IPS-11a (cell line): ENCODE results near the gene FGFR3.
A peak's percentile ranks its signal among the peaks of the same experiment; 100 is the strongest.

Source experiments
- H3K4me3 ChIP-seq: one replicate; pipeline ENCODE4 v1.5.1; 2013; ENCODE audit warnings: low read depth, low read length, control low read depth

The FGFR3 gene

DNA sequence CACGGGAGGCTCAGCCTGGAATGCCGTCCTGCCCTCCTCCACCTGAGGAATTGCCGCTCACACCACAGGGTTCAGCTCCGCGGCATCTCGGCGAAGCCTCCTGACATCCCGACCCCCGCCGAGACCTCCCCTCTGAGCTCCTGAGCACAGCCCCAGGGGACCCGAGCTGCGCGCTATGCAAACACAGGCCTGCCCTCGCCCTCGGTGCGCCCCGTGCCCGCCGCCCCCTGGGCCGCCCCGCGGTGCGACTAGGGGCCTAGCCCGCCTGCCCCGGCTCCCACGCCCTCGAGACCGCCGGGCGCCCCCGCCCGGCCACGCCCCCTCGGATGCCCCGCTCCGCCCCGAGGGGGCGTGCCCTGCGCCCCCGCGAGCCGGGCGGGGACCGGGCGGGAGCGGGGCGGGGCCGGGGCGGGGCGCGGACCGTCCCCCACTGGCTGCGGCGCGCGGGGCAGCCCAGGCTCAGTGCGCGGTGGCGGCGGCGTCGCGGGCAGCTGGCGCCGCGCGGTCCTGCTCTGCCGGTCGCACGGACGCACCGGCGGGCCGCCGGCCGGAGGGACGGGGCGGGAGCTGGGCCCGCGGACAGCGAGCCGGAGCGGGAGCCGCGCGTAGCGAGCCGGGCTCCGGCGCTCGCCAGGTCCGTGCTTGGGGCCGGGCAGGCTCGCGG is at the start of gene FGFR3:
FGFR3 (plus strand) TSS at position 462 of the 664 bp plus-strand sequence. CDS start 642 bp downstream, outside the sequence.
- peak within 1 kb of the TSS; percentile 72 for H3K4me3 ChIP-seq

DNA sequence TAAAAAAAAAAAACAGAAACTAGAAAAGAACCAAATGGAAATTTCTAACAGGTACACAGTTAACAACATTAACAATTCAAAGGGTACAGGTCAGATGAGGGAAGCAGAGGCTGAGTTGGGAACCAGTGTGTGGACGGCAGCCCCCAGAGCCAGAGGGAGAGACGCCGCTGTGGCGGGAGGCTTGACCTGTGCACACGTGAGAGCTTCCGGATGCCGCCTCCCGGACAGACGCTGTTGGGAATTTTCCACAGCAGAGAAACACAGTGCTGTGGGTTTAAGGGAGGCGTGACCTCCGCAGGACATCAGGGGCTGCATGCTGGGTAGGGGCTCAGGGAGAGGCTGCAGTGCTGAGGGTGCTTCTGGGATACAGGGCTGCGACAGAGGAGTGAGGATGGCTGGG is 49.5 kb upstream of the FGFR3 start:
- no peak overlapping the region for H3K4me3 ChIP-seq

DNA sequence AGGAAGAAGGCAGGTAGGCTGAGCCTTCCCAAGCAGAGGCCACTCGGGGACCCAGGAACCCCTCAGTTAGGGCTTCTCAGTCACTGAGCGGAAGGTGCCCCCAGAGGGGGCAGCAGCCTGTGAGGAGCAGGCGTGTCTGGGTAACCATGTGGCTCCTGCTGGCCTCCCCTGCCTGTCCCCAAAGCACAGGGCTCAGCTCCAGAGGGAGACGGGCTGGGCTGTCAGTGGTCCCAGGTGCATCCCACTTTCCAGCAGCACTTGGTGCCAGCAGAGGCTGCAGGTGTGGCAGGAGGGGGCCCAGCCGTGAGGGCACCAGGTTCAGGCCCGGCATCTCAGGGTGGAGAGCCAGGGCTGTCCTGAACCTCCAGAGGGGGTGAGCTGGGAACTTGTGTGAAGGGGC is 49.1 kb upstream of the FGFR3 start:
- no peak overlapping the region for H3K4me3 ChIP-seq

DNA sequence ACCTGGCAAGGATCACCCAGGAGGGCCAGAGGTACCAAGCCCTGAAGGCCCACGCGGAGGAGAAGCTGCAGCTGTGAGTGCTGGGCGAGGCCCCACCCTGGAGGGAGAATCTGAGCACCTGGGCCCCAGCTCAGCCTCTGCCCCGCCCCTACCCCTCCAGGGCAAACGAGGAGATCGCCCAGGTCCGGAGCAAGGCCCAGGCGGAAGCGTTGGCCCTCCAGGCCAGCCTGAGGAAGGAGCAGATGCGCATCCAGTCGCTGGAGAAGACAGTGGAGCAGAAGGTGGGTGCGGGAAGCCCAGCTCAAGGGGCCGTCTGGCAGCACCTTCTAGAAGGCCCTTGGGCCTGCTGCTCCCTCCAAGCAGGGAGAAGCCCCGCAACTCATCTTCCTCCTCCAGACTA is 48.5 kb upstream of the FGFR3 start:
- no peak overlapping the region for H3K4me3 ChIP-seq

DNA sequence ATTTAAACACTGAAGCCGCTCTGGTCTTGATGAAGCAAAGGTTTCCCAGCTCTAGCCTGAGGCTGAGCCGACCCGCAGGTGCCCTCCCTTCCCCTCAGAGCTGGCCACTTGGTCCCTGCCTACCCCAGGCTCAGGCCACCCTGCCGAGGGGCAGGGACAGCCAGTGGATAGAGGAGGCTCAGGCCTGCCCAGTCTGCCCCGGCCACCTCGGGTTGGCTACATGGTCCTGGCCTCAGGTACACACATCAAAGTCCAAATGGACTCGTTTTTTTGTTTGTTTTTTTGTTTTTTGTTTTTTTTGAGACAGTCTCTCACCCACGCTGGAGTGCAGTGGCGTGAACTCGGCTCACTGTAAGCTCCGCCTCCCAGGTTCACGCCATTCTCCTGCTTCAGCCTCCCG is 47.9 kb upstream of the FGFR3 start:
- no peak overlapping the region for H3K4me3 ChIP-seq

DNA sequence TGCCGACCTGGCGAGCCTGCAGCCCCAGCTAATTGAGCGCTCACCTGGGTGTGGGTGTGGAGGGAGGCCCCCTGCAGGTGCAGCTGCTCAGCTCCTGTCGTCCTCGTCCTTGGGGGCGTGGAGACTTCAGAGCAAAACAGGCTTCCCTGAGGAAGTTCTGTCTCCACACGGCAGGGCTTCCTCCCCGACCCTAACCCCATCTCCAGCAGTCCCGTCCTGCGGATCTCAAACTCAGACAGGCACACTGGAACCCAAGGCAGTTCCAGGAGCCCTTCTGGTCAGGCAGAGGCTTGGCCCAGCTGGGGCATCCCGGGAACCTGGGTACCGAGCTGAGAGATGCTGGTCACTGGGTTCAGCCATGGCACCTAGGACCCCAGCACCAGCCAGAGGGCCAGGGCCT is 47.4 kb upstream of the FGFR3 start:
- no peak overlapping the region for H3K4me3 ChIP-seq

DNA sequence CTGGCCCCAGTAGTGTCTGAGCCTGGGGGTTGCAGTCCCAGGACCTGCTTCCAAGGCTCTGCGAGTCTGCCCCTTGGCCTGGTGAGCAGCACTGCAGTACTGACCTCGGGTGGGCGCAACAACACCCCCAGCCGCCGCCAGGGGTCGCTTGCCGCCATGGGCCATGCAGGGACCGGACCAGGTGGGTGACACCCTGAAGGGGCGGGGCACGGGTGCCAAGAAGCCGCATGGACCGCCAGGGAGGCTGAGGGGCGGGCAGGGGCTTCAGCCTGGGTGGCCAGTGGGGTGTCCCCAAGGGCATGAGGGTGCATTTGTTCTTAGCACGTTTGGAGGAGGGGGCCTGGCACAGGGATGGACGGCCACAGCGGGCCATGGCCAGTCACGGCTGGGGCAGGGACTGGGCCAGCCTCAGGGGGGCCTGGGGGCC is 46.8 kb upstream of the FGFR3 start:
- H3K4me3 ChIP-seq: no peak overlapping the region

DNA sequence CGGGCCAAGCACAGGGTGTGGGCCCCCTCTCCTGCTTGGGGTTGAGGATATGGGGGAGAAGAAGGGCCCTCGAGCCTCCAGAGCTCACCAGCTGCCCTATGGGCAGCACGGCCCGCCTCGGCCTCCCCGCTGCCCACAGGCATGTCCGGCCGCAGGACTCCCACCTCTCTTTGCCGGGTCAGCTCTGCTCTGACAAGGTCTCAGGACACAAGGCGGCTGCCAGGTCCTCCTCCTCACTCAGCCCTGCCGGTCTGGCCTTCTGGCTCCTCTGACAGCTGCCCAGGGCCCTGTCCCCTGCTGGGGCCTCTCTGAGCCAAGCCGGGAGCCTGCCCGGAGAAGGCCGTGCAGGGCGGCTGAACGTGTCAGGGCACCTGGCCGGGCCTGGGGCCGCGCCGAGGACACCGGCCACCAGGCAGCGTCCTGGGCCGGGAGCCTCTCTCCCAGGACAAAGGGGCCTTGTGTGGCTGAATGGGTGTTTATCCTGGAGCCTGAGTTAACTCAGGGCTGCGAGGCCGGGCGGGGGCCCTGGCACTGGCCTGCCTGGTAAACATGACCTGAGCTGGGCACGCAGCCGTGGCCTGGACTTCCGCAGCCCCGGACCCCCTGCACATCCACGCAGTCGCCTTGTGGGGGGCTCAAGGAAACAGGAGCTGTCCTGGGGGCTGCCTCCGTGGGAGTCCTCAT is 46.0 kb upstream of the FGFR3 start:
- H3K4me3 ChIP-seq: no peak overlapping the region

DNA sequence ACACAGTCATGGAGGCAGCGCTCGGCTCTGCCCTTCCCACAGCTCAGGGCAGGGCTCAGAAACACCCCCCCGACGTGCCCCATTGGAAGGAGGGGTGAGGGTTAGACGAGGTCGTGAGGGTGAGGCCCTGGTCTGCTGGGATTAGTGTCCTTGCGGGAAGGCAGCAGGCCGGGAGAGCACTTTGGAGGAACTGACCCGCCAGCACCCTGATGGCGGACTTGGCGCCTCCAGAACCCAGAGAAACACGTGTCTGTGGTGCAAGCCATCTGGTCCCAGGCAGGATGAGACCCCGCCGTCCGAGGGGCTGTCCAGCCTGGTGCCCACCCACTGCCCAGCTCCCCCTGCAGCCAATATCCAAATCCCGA is 45.5 kb upstream of the FGFR3 start:
- no peak overlapping the region for H3K4me3 ChIP-seq

DNA sequence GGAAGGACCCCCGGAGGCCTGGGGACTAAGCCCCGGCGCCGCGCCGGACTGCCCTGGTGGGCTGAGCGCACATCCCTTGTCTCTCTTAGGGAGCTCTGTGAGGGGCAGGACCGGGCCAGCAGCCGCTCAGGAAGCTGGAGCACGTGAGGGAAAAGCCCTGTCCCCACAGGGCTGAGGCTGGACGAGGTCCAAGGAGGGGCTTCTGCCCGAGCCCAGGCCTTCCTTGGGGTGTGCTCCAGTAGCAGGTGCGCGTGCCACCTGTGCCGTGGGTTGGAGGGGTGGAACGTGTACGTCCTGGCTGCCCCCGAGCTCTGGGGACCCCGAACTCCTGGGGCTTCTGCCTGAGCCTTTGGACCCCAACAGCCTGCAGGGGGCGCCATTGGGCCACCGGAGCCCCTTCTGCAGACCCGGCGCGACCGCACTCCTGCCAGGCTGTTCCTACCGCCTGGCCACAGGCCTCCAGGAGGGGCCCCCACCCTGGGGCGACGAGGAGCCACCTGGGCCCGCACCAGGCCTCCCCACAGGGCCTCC is 44.6 kb upstream of the FGFR3 start:
- H3K4me3 ChIP-seq: no peak overlapping the region

DNA sequence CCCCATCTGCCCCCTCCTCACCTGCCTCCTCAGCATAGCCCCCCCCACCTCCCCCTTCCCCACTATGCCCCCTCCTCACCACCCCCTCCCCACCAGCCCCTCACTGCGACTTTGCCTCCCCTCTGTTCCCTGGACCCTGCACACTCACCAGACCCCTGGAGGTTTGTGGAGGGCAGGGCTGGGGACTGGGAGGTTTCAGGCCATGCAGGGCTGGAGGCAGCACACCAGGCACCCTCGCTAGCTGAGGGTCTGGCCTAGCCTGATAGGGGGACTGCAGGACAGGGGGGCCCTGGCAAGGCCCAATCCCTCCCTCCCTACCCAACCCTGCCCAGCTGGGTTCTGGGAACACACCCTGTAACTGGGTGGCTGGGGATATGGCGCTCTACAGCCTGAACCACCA is 43.7 kb upstream of the FGFR3 start:
- no peak overlapping the region for H3K4me3 ChIP-seq

DNA sequence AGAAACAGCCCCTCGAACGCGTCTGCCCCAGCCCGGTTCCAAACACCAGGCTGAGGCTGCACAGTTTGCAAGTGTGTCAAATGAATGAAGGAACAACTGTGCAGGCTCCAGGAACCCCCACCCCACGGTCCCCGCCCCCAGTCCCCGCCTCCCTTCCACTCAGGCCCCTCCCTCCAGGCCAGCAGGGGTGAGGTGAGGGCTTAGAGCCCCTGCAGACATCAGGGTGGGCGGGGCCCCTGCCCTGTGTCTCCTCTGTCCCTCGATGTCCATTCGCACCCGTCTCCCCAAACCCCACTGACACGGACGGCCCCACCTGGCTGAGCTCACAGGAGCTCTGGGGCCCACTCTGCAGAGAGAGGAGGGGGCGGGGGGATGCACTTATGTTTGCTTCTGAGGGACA is 43.3 kb upstream of the FGFR3 start:
- no peak overlapping the region for H3K4me3 ChIP-seq

DNA sequence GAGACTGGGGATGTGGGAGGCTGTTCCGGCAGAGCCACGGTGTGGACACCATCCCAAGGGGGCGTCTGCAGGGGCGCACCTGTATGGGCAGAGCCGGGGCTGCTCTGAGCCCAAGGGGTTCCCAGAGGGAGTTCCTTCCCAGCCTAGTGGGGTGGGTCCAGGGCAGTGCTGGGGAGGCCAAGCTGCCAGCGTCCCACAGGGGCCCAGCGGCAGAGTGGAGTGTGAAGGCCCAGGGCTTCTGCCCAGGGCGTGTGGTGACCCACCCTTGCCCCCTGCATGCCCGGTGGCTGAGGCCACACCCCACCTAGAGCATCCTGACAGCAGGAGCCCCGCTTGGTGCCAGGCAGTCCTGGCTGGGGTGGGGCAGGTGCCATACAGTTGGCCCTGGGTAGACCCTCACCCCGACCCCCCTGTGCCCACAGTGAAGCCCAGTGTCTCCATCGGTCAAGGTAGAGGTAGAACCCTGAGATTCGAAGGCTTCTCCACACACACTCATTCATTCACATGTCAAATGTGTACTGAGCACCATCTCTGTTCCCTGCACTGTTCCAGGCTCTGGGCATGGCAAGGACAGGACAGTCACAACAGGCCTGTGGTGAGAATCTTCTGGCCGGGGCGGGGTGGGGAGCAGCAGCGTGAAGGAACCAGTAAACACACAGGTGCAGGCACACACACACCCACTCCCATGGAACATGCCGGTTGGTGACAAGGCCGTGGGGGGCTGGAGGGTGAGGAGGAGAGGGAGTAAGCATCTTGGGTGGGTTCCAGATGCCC is 42.5 kb upstream of the FGFR3 start:
- no peak overlapping the region for H3K4me3 ChIP-seq

DNA sequence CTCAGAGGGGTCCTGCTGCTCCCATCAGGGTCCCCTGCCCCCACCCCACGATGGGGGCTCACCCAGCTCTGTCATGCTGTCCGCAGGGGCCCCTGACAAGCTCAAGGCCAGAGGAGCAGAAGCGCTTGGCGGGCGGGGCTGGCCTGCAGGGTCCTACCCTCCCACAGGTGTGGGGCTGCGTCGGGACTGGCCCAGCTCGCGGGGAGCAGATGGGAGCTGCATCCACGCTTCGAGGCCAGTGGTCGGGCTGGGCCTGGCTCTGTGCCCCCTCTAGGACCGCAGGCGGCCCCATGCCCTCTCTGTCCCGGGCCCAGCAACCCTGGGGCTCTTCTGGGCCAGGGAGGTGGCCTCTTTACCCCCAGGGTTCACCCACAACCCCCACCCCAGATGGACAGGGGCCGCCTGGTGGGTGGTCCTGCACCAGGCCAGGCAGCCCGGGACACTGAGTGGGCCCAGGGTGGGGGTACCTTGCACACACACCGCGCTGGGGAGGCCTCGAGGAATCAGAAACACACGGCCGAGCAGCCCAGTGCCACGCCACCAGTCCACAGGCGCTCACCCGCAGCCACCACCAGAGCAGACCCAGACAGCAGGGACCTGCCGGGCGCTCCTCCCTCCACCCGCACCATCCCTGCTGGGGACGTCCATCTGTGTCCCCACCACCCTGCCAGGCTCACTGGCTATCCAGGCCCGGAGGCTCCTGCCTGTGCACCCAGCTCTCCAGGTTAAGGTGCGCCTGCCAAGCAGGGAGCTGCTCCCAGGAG is 41.8 kb upstream of the FGFR3 start:
- no peak overlapping the region for H3K4me3 ChIP-seq

DNA sequence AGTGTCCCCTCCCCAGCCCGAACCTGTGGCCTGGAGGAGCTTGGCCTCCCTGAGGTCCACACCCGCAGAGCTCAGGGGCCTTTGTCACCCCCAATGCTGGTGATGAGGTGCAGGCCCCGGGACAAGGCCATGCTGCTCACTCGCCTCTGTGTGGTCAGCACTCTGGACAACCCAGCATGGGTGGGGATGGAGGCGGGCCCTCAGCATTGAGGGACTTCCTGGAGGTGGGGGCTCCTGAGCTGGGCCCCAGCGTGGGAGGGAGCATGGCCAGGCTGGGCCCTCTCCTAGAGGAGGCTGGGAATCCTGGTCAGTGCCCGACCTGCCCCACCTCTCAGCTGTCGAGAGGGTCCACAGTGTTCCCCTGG is 41.2 kb upstream of the FGFR3 start:
- no peak overlapping the region for H3K4me3 ChIP-seq

DNA sequence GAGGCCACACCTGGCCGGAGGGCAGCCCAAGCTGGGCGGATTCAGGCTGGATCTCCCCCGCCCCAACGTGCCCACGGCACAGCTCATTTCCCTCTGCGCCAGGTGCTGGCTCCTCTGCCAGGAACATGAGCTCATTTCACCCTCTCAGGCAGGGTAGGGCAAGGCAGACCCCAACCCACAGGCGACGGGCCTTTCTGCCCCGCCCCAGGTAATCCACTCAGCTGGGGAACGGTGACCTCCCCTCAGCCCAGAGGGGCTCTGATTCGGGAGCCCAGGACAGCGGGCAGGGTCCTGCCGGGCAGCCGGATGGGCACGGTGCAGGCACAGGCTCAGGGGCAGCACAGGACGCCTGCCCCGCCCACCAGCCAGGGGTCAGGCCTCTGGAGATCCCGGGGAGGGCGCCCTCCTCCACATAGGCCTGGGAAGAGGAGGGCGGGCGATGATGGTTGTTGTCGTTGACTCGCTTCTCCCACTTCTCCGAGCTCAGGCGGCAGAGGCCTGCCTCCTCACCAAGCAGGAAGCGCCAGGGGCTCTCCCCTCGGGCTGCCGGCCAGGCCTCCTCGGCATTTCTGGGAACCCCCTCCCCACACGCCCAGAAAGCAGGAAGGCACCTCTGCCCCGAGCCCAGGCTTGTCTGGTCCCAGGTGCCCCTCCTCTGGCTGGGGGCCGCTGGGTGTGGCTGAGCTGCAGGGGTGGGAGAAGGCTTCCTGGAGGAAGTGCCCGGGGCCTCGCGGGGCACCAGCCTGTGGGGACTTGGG is 40.6 kb upstream of the FGFR3 start:
- no peak overlapping the region for H3K4me3 ChIP-seq

DNA sequence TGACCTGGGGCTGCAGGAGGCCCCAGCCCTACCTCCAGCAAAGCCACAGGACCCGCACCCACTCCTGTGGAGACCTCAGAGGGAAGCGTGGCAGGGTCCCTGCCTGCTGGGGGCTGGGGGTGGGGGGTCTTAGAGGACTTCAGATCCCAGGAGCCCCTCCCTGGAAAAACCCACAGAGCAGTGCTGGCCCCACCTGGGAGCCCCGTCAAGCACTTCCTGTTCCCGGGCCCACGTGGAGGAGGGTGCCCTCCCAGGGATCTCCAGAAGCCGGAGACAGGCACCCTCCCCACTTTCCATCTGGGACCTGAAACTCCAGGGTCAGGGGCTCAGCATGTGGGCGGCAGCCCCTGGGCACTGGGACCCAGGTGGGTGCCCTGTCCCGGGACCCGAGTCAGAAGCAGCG is 39.8 kb upstream of the FGFR3 start:
- no peak overlapping the region for H3K4me3 ChIP-seq

DNA sequence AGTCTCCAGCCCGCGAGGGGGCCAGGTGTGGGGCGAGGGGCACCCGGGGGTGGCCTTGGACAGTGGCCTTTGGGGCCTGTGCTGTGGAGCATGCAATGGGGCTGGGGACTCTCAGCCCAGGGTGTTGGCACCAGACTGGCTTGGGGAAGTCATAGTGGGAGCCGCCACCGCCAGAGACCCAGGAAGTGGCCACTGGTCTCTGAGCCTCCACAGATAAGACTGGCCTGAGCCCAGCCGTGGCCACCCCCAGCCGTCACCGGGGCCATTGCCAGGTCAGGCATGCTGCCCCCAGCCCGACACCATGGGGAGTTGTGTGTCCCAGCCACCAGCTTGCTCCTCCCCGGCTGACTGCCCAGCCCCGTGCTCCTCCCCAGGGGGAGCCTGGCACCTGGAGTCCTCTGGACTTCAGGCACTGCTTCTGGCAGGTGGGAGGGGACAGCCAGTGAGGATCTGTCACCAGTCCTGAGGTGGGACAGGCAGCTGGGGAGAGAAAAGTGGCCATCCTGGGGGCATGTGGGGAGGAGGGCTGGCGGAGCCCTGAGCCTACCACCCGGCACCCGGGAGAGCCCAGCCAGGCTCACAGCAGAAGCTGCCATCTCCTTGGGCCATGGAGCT is 39.3 kb upstream of the FGFR3 start:
- H3K4me3 ChIP-seq: no peak overlapping the region

DNA sequence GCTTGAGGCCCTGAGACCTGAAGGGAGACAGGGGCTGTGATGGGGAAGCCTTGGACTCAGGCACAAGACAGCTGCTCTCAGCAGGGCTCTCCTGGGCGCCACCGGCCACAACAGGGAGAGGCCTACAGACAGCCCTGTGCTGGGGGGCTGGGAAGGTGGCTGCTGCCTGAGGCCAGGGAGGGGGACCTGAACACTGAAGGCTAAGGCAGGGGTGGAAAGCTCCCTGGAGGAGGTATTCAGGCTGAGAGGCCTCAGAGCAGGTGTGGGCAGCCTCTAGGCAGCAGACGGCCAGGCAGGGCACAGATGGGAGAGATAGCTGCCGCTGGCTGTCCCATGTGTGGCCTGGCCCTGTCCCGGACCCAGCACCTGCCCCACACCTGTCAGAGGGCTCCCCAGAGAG is 38.8 kb upstream of the FGFR3 start:
- no peak overlapping the region for H3K4me3 ChIP-seq

DNA sequence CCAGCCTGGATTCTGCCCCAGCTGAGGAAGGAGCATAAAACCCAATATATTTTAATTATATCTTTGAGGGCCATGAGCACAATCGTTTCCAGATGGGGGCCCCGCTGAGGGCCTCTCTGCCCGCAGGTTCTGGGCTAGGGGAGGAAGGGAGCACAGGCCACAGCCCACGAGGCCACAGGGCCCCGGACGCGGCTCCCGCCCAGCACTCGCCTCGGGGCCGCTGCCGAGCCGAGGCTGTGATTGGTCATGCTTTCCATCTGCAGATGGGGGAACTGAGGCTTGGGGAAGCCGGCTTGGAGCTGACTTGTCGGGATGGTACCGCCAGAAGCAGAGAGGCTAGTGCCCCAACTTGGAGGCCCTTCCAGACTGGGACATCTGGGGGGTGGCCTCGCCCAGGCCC is 37.8 kb upstream of the FGFR3 start:
- H3K4me3 ChIP-seq: no peak overlapping the region
